Skeletal muscle cell (primary cell): ENCODE results near the gene STRAP.
"Not testable (repeated sequence)": the region's sequence is repeated elsewhere in the genome, so short reads cannot be mapped to it uniquely, and the experiment has no call there.

Experiments used
- DNase-seq: peaks from one replicate; pipeline ENCODE4 v3.0.0-alpha.2; 2010; ENCODE audit warnings: low read depth
- H3K4me3 ChIP-seq: 2 replicates; pipeline ENCODE4 v1.5.1; 2011; ENCODE audit warnings: low read depth, mild to moderate bottlenecking, control low read depth, low read length, moderate library complexity

Gene STRAP

DNA sequence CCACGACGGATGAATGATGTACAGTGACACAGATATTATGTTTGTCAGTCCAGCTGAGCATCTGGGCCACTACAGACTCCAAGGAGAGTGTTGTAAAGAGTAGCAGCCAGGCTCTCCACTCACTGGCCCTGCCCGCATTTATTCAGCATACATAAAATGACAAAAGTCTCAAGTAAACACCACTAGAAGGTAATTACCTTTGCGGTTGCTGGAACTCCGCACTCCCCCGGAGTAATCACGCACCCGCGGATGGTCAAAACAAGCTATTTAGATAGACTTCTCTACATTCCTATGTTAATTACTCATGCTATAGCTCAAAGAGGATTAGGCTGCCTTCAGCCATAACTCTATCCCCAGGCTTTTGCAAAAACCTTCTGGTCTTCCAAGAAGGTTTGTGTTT is 18.8 kb upstream of the STRAP start:
- H3K4me3 ChIP-seq, result no peak overlapping the region
- no peak for DNase-seq

DNA sequence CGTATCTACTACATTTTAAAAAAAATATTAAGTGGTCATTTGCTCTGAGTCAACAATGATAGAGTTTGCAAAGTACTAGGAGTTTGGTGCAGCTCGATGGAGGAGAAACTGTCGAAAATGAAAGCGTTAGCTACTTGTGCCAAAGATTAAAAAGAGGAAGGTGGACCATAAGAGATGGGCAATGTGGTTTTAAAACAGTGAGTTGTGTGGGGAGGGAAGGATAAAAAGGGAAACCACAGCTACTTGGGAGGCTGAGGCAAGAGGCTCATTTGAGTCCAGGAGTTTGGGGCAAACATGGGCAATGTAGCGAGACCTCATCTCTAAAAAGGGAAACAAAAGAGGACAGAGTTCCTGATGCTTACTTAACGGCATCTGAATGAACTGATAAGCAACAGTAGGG is 18.2 kb upstream of the STRAP start:
- H3K4me3 ChIP-seq, result no peak overlapping the region
- DNase-seq, result no peak

DNA sequence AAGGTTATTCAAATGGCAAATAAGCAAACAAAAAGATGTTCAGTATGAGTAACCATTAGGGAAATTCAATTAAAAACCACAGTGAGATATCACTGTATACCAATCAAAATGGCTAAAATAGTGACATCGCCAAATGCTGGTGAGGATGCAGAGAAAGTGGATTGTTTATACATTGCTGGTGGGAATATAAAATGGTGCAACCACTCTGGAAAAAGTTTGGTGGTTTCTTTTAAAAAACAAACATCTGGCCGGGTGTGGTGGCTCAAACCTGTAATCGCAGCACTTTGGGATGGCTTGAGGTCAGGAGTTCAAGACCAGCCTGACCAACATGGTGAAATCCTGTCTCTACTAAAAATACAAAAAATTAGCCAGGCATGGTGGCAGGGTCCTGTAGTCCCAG is 14.0 kb upstream of the STRAP start:
- H3K4me3 ChIP-seq, result no peak overlapping the region
- DNase-seq, result no peak

DNA sequence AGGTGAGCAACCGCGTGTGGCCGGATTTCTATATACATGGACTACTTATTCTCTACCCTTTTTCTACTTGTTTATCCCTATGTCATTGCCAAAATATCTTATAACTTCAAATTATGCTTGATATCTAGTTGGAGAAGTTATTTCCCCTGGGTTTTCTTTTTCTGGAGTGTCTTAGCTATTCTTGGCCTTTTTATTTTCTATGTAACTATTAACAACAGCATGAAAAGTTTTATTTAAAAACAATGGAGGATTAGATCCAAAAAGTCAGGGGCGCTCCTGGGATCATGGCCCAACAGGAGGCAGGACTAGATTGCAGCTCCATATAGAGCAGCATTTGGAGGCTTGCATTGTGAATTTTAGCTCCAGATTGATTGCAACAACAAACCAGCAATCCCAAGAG is 8.6 kb upstream of the STRAP start:
- no peak overlapping the region for H3K4me3 ChIP-seq
- DNase-seq, result no peak

DNA sequence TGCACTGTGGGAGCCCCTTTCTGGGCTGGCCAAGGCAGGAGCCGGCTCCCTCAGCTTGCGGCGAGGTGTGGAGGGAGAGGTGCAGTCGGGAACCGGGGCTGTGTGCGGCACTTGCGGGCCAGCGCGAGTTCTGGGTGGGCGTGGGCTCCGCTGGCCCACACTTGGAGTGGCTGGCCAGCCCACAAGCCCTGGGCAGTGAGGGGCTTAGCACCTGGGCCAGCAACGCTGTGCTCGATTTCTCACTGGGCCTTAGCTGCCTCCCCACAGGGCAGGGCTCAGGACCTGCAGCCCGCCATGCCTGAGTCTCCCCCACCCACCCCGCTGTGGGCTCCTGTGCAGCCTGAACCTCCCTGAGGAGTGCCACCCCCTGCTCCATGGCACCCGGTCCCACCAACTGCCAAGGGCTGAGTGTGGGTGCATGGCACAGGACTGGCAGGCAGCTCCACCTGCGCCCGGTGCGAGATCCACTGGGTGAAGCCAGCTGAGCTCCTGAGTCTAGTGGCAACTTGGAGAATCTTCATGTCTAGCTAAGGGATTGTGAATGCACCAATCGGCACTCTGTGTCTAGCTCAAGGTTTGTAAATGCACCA is 7.5 kb upstream of the STRAP start:
- not testable (repeated sequence) for DNase-seq, H3K4me3 ChIP-seq

DNA sequence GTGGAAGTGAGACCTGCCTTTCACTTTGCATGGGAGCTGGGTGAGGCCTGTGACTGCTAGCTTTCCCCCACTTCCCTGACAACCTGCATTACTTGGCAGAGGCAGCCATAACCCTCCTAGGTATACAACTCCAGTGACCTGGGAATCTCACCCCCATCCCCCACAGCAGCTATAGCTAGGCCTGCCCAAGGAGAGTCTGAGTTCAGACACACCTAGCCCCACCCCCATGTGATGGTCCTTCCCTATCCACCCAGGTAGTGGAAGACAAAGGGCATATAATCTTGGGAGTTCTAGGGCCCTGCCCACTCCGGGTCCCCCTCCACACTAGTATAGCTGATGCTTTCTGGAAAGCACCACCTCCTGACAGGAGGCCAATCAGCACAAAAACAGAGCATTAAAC is 6.3 kb upstream of the STRAP start:
- DNase-seq, result no peak
- no peak overlapping the region for H3K4me3 ChIP-seq

DNA sequence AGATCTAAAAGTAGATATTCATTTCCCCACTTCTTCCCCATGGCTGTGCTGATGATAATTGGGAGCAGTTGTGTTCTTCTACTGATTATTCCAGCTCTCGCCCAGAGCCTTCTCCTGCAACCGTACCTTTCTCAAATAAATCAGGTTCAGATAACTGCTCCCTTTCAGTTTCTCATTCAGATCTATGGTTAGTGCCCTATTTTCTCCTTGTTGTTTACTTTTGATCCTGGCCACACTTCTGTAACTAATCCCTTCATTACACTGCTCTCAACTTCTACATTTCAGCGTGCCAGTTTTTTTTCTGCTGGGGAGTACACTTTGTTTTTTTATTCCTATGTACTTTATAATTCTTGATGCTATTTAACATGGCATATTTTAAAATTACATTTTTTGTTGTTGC is 2.8 kb upstream of the STRAP start:
- H3K4me3 ChIP-seq, result no peak overlapping the region
- no peak for DNase-seq

DNA sequence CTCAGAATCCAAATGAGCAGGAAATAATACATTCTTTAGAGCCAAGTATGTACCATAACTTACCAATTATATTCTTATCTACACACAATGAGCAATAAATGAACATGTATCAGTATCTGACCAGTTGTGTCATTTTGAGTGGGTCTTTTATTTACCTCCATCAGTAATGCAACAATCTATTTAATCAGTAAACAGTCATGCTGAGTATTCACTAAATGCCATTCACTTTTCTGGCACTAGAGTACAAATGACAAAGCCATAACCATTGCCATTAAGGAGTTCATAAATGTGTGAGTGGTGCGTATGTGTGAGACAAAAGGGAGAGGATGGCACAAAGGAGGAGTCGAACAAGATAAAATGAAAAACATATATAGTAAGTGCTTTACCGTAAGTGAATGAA is 1.5 kb upstream of the STRAP start:
- H3K4me3 ChIP-seq, result no peak overlapping the region
- DNase-seq, result no peak

DNA sequence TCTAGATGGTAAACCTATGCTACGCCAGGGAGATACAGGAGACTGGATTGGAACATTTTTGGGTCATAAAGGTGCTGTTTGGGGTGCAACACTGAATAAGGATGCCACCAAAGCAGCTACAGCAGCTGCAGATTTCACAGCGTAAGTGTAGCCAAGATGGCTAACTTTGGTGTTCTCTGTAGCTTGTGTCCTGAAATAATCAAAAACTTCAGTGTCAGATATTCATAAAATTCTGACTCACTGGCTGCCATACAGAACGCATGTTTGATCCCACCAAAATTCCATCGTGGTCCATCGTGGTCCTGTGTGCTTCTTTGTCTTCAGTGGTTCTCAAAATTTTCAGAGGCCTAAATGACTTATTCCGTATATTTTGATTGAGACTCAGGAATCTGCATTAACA is 1.3 kb downstream of the STRAP start:
- peak overlapping the region; percentile 99 for H3K4me3 ChIP-seq
- no peak for DNase-seq

DNA sequence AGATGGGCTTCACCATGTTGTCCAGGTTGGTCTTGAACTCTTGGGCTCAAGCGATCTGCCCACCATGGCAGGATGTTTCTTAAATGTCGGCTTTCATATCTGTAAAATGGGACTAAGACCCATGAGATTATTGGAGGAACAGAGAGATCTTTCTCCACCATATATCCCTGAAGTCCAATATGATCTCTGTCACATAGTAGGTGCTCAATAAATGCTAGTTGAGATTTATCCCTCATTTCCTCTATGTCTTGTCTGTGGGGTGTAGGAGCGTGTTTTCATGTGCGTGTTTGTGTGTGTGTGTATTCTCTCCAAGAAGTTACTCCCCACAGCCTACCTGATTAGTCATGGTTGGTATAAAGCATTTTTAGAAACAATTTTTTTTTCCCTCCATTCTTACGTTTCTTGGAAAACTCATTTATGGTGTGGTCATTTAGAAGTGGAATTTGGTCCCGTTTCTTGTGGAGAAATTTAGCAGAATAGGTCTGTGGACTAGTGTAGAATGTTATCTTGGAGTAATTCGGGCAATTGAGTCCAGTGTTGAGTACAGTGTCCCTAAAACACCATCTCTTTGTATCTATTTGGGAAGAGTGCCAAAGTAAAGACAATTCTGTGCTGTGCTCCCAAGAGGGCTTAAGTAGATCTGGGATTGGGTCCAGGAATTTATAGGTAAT is 4.3 kb downstream of the STRAP start:
- no peak for DNase-seq

DNA sequence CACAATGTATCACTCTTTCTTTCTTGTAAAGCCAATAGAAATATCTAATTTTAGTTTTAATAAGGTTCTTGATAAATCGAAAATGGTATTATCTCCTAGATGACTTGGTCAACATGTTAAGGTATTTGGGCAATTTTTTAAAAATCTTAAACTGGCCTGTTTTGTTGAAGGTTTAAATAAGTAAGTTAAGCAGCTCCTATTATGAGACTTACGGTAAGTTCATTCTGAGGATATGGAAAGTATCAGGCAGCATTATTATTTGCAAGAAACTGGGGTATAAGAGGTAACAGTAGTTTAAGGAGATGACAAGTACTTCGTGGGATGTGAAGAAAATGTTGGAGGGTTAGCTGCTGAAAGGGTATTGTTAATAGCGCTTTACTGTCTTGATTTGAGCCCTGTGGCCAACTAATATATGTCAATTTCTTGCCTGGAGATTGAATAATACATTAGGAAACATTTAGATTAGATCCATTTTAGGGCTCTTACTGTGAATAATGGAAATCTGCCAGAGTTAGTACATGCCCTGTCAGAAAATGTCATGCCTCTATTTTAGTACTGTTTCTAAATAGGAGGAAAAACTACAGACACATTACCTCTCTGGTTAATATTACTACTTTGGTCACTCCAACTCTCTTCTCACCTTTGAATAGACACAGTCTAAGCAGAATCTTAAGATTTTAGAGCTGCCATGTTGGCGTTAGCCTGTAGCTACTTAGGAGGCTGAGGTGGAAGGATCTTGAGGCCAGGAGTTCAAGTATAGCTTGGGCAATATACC is 5.0 kb downstream of the STRAP start:
- DNase-seq, result no peak
- H3K4me3 ChIP-seq, result no peak overlapping the region

More for the DNA sequence above, 4.3 kb downstream of the STRAP start:
- H3K4me3 ChIP-seq, result no peak overlapping the region

DNA sequence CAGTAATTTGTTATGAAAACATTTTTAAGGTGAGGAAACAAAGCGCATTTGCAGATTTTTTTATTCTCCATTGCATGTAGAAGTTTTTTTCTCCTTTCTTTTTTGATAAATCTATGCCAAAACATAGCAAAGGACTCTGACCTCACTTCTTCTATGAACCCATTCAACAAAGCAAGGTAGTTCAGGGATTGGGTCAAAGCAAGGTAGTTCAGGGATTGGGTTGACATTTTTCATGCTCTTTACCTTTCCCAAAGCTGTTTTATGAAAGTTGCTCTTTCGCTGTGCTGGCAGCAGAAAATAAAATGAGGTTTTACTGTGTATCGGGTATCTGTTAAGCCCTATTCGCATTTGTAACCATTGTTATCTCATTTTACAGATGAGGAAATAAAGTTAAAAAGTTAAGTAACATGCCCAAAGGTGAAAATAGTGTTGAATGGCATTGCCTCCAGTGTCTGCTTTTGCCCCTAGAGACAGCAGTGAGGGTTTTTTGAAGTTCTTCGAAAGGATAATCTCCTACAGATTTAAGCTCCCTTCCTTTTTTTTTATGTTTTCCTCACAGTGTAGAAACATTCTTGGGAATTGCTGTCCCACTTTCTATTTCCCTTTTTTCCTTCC is 10.6 kb downstream of the STRAP start:
- no peak overlapping the region for H3K4me3 ChIP-seq
- no peak for DNase-seq

DNA sequence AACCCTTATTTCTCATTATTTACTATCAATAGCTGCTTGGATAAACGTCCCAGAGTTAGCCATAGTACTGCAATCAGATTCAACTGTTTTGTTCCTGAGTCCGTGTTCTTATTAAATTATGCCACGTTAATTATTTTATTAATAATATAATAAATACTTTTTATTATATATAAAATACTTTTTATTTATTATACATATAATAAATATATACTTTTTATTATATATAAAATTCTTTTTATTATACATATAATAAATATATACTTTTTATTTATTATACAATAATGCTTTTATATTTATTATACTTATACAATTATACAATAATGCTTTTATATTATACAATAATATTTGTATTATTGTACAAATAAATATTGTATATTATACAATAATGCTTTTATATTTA is 11.1 kb downstream of the STRAP start:
- DNase-seq, result no peak
- no peak overlapping the region for H3K4me3 ChIP-seq

DNA sequence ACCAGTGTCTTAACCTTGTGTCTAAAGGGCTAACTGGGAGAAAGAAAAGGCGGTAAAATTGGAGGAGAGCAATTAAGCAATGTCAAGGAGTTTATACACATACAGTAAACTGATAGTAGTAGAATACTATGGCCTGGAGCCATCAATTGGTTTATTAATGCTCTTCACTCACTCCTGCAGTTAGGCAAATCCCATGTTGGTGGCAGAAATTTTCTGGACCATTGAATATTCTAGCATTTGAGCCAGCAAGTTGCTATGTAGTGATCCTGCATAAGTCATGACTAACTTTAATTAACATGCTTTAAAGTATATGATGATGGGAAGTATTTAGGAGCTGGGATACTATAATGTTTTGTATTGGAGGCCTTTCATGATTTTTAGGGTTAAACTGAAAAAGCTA is 14.7 kb downstream of the STRAP start:
- no peak overlapping the region for H3K4me3 ChIP-seq
- DNase-seq, result no peak

DNA sequence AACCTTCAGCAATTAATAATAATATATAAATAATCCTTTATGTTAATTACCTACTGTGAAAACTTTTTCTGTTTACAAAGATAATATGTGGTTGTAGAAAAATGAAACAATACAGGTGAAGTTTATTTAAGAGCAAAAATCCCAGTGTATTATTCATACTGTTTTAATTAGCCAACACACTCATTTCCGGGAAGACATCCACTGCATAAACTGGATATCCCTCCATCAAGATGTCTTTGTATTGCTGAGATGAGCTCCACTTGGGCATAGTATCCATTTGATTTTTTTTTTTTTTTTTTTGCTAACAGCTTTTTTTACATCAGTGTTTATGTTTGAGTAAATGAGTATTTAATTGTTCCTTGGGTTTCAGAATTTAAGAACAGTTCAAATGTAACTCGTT is 15.2 kb downstream of the STRAP start:
- no peak for DNase-seq

DNA sequence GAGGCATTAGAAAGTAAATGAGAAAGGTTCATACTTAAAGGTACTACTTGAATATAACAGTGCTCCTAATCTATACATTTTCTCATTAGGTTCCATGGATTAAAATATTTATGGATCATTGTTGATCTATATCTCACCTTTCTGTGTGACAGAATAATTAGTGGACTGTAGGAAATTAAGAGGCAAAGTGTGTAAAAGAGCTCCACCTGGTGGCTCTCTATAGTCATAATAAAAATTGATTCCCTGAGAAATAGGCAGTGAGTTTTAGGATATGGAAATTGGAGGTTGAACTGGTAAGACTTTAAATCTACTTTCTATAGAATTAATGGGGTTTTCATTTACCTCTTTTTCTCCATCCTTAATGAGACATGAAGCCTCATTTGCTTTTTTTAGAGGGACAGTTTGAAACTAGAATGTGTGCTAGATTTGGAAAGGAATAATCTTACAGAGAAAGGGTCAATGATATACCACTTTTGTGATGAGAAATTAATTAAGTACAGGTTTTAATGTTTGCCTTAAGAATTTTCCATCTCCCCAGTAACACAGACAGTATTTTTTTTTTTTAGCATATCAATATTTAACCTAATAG is 17.2 kb downstream of the STRAP start:
- DNase-seq, result no peak
- H3K4me3 ChIP-seq, result no peak overlapping the region

More for the DNA sequence above, 15.2 kb downstream of the STRAP start:
- no peak overlapping the region for H3K4me3 ChIP-seq

DNA sequence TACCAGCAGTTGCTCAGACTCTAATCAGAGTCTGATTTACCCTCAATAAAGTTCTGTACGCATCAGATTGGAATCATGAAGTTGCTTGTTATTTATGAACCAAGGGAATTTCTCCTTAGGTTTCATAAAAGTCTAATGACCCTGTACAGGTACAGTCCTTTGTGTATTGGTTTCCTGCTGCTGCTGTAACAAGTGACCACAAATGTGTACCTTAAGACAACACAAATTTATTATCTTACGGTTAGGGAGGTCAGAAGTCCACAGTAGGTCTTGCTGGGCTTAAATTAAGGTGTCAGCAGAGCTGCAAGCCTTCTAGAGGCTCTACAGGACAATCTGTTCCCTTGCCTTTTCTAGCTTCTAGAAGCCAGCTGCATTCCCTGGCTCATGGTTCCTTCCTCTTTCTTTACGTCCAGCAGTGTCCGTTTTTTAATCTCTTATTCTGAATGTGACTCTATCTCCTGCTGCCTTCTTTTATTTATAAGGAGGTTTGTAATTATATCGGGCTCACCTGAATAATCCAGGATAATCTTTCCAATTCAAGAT is 22.3 kb downstream of the STRAP start:
- DNase-seq, result no peak
- H3K4me3 ChIP-seq, result no peak overlapping the region

DNA sequence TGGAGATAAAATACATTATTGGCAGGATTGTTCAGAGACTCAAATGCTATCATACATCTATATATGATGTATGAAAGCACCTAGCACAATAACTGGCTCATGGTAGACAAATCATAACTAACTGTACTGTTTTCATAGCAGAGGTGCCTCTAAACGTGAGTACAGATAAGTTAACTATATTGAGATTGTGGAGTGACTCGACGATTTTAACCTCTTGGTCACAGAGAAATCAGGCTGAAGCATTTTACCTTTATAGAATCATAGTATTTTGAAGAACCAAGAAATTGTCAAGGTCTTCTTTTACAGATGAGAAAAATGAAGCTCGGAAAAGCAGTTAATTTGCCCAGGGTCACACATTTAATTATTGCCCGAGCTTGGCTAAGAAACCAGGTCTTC is 28.3 kb downstream of the STRAP start:
- no peak for DNase-seq
- H3K4me3 ChIP-seq, result peak overlapping the region; percentile 76

DNA sequence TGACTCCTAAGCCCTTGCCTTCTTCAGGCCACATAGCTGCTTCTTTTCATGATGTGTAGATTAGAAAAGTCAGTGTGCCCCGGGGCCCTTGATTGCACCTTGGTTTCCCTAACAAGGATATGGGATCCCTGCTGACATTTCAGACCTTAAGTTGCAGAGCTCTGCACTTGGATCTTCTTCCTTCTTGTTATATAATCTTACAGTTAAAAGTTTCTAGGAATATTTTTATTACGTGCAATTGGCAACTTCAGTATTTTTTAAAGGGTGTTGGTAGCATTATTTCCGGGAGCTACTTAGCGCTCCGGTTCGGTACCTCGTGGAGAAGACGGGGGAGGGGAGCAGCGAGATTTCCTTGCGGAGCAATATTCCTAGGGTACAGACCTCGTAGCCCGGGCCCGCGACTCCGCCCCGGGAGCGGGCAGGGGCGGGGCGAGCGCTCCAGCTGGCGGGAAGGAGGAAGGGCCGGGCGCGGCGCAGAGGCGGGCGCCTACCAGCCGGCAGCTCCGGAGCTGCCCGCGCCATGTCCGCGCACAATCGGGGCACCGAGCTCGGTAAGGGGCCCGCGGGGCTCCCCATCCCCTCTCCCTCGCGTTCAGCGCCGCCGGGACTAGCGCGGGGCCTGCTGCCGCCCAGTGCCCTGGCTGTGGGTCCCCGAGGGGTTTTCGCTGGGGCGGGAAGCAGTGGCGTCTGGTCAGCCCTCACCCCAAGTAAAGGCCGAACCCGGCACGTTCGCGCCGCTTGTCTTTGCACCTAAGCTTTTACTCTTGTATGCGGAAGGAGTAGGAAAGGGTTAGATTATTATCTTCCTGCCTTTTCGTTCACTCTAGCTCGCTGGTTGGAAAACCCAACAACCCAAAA is 28.9 kb downstream of the STRAP start, which contains the start of gene DERA:
DERA (plus strand) TSS at position 469 of the 858 bp plus-strand sequence; CDS start at position 521, 52 bp downstream.
- peak within 1 kb of the TSS; percentile 76 for H3K4me3 ChIP-seq
- DNase-seq, result peak; percentile 29
